Brain microvascular endothelial cell (primary cell): ENCODE results near the gene FMNL1.

Source experiments
- DNase-seq: peaks from one replicate; pipeline ENCODE4 v3.0.0-alpha.2; 2020
- H3K27ac ChIP-seq: fragments of 250-450 bp; sonication (Bioruptor Pico); 2 replicates; pipeline ENCODE4 v1.5.1; 2020; ENCODE audit warnings: mild to moderate bottlenecking, moderate library complexity
- H3K27me3 ChIP-seq: fragments of 250-450 bp; sonication (Bioruptor Pico); replicated peaks from 2 replicates; pipeline ENCODE4 v1.5.1; 2020; ENCODE audit warnings: mild to moderate bottlenecking
- H3K36me3 ChIP-seq: fragments of 250-450 bp; sonication (Bioruptor Pico); replicated peaks from 2 replicates; pipeline ENCODE4 v1.5.1; 2020; ENCODE audit warnings: mild to moderate bottlenecking
- H3K4me3 ChIP-seq: 2 replicates; pipeline ENCODE4 v1.5.1; 2011; ENCODE audit warnings: low read depth, mild to moderate bottlenecking, control low read depth, low read length, moderate library complexity
- CTCF ChIP-seq: IDR thresholded peaks from 2 replicates; pipeline ENCODE4 v1.5.1; 2011; ENCODE audit warnings: low read depth, mild to moderate bottlenecking, moderate library complexity, low read length, control low read depth, inconsistent platforms; ENCODE audit errors: missing control alignments
- in situ Hi-C: cut with HindIII; loops from 2 replicates; pipeline ENCODE4 v1.10.0; 2017; ENCODE audit warnings: low sequenced_read_pairs, low pct_ligation_motif_present

FMNL1 gene

GRCh38 chr17:45227926-45228762 is 6.5 kb downstream of the FMNL1 start:
- no peak overlapping the region for H3K4me3 ChIP-seq
- DNase-seq, result no peak
- in situ Hi-C loops, result no loop called here
- no peaks in the 10 kb centered on the region for H3K27me3 ChIP-seq
- TF ChIP-seq CTCF, result no peak
- H3K36me3 ChIP-seq, result no peaks in the 10 kb centered on the region
- H3K27ac ChIP-seq, result no peak overlapping the region

DNA sequence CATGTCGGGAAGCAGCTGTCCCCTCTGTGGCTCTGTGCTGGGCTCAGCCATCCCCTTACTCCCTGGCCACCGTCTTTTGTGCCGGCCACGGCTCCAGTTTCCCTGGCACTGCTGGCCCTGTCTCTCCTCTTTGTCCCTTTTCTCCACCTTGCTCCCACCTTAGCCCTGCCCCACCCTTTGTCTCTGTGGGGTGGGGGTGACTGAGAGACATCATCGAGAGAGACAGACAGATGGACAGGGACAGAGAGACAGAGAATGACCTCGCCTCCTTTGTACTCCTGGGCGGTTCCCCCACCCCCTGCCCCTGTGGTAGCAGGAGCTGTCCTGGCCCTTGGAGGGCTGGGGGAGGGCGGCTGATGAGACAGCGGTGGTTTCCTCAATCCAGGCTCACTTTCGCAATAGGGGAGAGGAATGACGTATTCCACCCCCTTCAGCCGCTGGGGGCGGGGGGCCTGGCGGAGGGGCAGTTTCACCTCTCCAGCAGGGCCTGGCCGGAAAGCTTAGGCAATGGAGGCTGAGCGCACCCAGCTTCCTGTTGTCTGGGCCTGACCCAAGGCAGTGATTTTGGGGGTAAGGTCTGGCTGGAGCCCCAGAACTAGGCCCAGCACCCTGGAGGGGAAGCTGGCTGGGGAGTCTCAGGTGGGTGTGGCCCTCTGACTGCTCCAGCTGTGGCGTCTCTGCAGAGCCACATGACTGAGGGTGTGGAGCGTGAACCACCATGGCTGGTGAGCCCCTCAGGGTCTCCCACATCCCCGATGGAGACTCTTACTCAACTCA is 7.3 kb downstream of the FMNL1 start:
- H3K36me3 ChIP-seq, result no peaks in the 10 kb centered on the region
- no peak for TF ChIP-seq CTCF
- no peaks in the 10 kb centered on the region for H3K27me3 ChIP-seq
- no peak overlapping the region for H3K4me3 ChIP-seq
- in situ Hi-C loops, result no loop called here
- DNase-seq, result peak; percentile 77
- no peak overlapping the region for H3K27ac ChIP-seq

DNA sequence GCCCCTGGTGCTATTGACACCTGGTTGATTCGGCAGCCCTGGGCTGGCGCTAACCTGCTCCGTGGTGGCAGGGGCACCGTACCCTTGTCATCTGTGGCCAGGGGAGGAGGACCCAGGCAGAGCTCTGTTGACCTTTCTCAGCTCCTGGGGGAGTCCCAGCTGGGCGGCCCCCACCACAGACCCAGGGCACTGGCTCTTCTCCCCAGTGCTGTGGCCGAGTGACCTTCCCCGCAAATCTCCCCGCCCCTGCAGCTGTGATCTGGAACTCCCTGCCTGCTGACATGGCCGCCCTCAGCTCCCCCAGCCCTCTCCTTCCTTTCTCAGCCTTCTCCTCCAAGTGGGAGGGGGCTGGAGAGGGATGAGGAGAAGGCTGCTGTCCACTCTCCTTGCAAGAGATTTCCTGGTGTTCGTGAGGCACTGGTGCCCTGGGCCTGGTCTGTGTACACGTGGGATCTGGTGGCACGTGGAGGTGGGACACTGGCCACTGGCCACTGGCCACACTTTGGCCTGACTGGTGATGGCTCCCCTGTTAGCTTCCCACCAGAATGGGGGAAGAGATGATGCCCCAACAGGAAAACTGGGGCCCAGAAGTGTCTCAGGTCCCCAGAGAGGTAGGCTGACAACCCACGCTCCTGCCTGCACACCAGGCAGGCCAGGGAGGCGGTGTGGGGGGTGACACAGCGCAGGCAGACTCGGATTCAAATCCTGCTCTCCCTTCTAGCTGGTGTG is 8.2 kb downstream of the FMNL1 start:
- DNase-seq, result no peak
- Histone ChIP-seq H3K4me3 (no peak overlapping the region), H3K27ac (no peak overlapping the region), H3K27me3 (no peaks in the 10 kb centered on the region), H3K36me3 (no peaks in the 10 kb centered on the region)
- in situ Hi-C loops, result no loop called here
- no peak for TF ChIP-seq CTCF

GRCh38 chr17:45230410-45230786 is 8.7 kb downstream of the FMNL1 start:
- no peak overlapping the region for H3K27ac ChIP-seq

More at GRCh38 chr17:45230410-45230786, 8.7 kb downstream of the FMNL1 start:
- H3K4me3 ChIP-seq, result no peak overlapping the region
- no peaks in the 10 kb centered on the region for H3K36me3 ChIP-seq
- no peak for TF ChIP-seq CTCF
- in situ Hi-C loops, result no loop called here
- no peak for DNase-seq
- no peaks in the 10 kb centered on the region for H3K27me3 ChIP-seq
